Sigmoid colon (tissue), 7 donors: ENCODE measurements around the gene GCSAM. TPM values are rescaled to one million over a fixed set of nuclear protein-coding genes. Genes with fewer than 3 reads are reported as not detected.

ENCODE experiments used
- DNase-seq: peaks from one replicate; pipeline ENCODE4 v3.0.0-alpha.2; 2019
- H3K27ac ChIP-seq, 4 donors: fragments of 200-600 bp; sonication (generic); one replicate each; pipeline ENCODE4 v1.5.1; 2016 to 2019; ENCODE audit warnings: mild to moderate bottlenecking in 1 of 4
- H3K27me3 ChIP-seq, 3 donors: fragments of 200-600 bp; sonication (generic); one replicate each; pipeline ENCODE4 v1.5.1; 2019; ENCODE audit warnings: mild to moderate bottlenecking in 1 of 3
- H3K36me3 ChIP-seq, 4 donors: fragments of 200-600 bp; sonication (generic); one replicate each; pipeline ENCODE4 v1.5.1; 2016 to 2019
- H3K4me1 ChIP-seq, 4 donors: fragments of 200-600 bp; sonication (generic); one replicate each; pipeline ENCODE4 v1.5.1; 2017 to 2019
- H3K4me3 ChIP-seq, 4 donors: fragments of 200-600 bp; sonication (generic); one replicate each; pipeline ENCODE4 v1.5.1; 2017 to 2019; ENCODE audit warnings: mild to moderate bottlenecking in 2 of 4, moderate library complexity in 1 of 4
- H3K9me3 ChIP-seq, 4 donors: fragments of 200-600 bp in 3 of 4; sonication (generic) in 3 of 4; one replicate each; pipeline versions ENCODE4 v1.5.1 to v1.6.1; 2013 to 2019
- EP300 ChIP-seq, 4 donors: sonication (generic); formaldehyde crosslinking; IDR thresholded peaks; one replicate each; pipeline ENCODE4 v1.6.1; 2017; ENCODE audit warnings: antibody characterized with exemption in 4 of 4
- POLR2A ChIP-seq, 2 donors: fragments of 450-650 bp; IDR thresholded peaks; one replicate each; pipeline ENCODE4 v1.6.1; 2016; ENCODE audit warnings: antibody characterized with exemption in 2 of 2, mild to moderate bottlenecking in 2 of 2, moderate library complexity in 2 of 2
- POLR2AphosphoS5 ChIP-seq, 4 donors: sonication (generic); formaldehyde crosslinking; IDR thresholded peaks; one replicate each; pipeline ENCODE4 v1.6.1; 2017; ENCODE audit warnings: antibody characterized with exemption in 4 of 4
- WGBS, 2 donors: extraction: QIAGEN DNeasy Blood & Tissue Kit; methylation state at CpG; one replicate each; pipeline ENCODE4 v1.1.7; 2013; 5-methylcytosine and 5-hydroxymethylcytosine counted together
- intact Hi-C: fragments of 100-400 bp; cut with DNase I; formaldehyde crosslinking; loops from one replicate; pipeline ENCODE4 v1.15.1; 2023
- polyA plus RNA-seq, 3 donors: library from polyadenylated mRNA; stranded (reverse); fragments of 200-250 nt; gene quantifications; one replicate each; pipeline ENCODE4 v1.2.3, GENCODE V29; 2013
- total RNA-seq, 4 donors: library from RNA; depleted of rRNA; stranded (reverse); fragments of >200 nt; gene quantifications; one replicate each; pipeline ENCODE4 v1.1.0, GENCODE V29; 2016
- TF ChIP-seq, protein P1 (sequence below), 4 experiments: fragments of 450-650 bp in 3 of 4; fragments of 200-600 bp in 1 of 4; IDR thresholded peaks; one replicate each; pipeline ENCODE4 v1.5.1; 2016 to 2019; ENCODE audit warnings: antibody characterized with exemption in 4 of 4, mild to moderate bottlenecking in 3 of 4, moderate library complexity in 2 of 4
- donor health status: healthy with polysubstance abuse.
- donor health status: Bipolar disorder and iron deficiency.
- donor health status: healthy.

GCSAM gene, protein sequence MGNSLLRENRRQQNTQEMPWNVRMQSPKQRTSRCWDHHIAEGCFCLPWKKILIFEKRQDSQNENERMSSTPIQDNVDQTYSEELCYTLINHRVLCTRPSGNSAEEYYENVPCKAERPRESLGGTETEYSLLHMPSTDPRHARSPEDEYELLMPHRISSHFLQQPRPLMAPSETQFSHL
- total RNA-seq: not detected
- 1 to 10 TPM in 1 of 3 donors, under 1 TPM in 1, not detected in 1; 0.69 to 8.4 TPM for polyA plus RNA-seq

DNA sequence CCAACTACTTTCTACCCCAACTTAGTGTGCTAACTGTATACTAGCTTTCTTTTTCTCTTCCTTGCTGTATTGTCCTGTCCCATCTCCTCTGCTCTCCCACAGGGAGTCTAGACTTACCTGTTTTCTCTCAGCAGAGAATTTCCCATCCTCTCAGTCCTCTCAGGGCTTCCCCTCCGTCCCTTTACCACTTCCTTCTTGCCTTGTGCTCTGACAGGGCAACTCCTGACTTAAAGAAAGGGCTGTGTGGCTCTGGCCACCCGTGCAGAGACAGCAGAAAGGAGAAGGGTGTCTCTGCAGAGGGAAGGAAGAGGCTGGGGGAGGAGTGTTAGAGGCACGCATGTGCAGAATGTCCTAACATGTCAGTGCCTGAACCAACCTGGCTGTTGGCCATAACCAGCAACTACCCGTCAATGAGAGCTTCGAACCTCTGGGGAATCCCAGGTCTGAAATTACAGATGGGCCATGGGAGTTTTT, at the start of gene GCSAM:
Gene GCSAM, minus strand, starts transcription at position 274 of the 474 bp plus-strand sequence. Its CDS starts 128 bp downstream, at position 146.
- Histone ChIP-seq H3K4me3 (no peak within 1 kb of the TSS), H3K9me3 (no peaks in the 10 kb centered on the region), H3K4me1 (no peaks in the 10 kb centered on the region), H3K36me3 (no peaks in the 10 kb centered on the region), H3K27me3 (no peaks in the 10 kb centered on the region), H3K27ac (no peak within 1 kb of the TSS)
- intact Hi-C loops: no loop called here
- peak; percentile 70 for DNase-seq
- WGBS, 2 donors: 40 to 80% methylated on average over 5 of the region's 5 CpGs
- peak in 1 of 4 donors; percentile 18 for TF ChIP-seq POLR2AphosphoS5 (IDR thresholded peaks at IDR 0.05)
- TF ChIP-seq, protein P1, sequence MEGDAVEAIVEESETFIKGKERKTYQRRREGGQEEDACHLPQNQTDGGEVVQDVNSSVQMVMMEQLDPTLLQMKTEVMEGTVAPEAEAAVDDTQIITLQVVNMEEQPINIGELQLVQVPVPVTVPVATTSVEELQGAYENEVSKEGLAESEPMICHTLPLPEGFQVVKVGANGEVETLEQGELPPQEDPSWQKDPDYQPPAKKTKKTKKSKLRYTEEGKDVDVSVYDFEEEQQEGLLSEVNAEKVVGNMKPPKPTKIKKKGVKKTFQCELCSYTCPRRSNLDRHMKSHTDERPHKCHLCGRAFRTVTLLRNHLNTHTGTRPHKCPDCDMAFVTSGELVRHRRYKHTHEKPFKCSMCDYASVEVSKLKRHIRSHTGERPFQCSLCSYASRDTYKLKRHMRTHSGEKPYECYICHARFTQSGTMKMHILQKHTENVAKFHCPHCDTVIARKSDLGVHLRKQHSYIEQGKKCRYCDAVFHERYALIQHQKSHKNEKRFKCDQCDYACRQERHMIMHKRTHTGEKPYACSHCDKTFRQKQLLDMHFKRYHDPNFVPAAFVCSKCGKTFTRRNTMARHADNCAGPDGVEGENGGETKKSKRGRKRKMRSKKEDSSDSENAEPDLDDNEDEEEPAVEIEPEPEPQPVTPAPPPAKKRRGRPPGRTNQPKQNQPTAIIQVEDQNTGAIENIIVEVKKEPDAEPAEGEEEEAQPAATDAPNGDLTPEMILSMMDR (IDR thresholded peaks at IDR 0.05): no peak

DNA sequence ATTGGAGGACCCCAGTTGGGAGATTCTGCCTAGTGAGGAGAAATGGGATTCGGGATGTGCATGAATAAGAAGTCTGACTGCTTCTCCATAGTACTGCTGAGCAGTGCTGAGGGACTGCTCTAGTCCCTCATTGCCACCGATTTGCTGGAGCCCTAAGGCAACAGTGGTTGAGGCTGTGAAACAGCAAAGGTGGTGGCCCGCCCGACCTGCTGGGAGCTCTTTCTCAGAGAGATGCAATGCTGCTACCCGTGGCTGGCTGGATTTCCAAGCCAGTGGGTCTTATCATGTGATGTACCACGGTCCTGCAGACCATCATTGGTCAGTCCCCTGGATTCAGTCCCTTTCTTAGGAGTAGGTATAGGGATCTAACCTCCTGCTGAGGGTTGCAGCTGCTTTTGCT, 42.6 kb upstream of the GCSAM start:
- no peak overlapping the region for H3K4me3 ChIP-seq
- no peak overlapping the region for H3K27ac ChIP-seq
- DNase-seq: no peak
- no peaks in the 10 kb centered on the region for H3K36me3 ChIP-seq
- intact Hi-C loops: no loop called here
- 91 to 93% methylated on average over 6 of the region's 6 CpGs for WGBS, 2 donors
- no peaks in the 10 kb centered on the region for H3K9me3 ChIP-seq
- no peaks in the 10 kb centered on the region for H3K4me1 ChIP-seq
- no peaks in the 10 kb centered on the region for H3K27me3 ChIP-seq
- no peak for TF ChIP-seq EP300 (IDR thresholded peaks at IDR 0.05)
- TF ChIP-seq, protein P1 (IDR thresholded peaks at IDR 0.05): no peak

DNA sequence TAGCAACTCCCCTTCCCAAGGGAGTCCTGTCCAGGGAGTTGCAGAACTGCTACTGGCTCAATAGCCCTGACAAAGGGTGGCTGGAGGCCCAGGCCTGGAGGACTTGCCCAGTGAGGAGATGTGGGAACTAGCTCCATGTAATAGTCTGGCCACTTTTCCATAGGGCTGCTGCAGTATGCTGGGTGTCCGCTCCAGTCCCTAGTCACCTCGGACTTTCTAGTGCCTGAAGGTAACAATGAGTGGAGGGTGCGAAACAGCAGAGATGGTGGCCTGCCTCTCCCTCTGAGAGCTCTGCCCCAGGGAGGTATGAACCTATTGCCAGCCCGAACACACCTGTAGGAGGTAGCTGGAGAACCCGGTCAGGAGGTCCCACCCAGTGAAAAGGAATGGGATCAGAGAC, 42.0 kb upstream of the GCSAM start:
- Histone ChIP-seq H3K27ac (no peak overlapping the region), H3K4me3 (no peak overlapping the region), H3K4me1 (no peaks in the 10 kb centered on the region), H3K9me3 (no peaks in the 10 kb centered on the region), H3K27me3 (no peaks in the 10 kb centered on the region), H3K36me3 (no peaks in the 10 kb centered on the region)
- no peak for DNase-seq
- TF ChIP-seq POLR2A (IDR thresholded peaks at IDR 0.05) (no peak), EP300 (IDR thresholded peaks at IDR 0.05) (no peak)
- TF ChIP-seq, protein P1 (IDR thresholded peaks at IDR 0.05): no peak
- intact Hi-C loops: no loop called here
- 94 to 96% methylated on average over 5 of the region's 5 CpGs for WGBS, 2 donors

DNA sequence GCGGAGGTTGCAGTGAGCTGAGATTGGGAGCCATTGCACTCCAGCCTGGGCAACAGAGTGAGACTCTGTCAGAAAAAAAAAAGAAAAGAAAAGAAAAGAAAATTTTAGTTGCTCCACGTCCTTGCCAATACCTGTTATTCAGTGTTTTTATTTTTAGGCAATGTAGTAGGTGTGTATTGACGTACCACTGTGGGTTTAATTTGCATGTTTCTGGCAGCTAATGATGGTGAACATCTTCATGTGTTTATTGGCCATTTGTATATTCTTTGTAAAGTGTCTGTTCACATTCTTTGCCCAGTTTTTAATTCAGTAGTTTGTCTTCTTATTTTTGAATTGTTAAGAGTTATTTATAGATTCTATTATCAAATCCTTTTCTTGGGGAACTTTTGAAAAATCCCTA, 38.1 kb upstream of the GCSAM start:
- H3K4me3 ChIP-seq: no peak overlapping the region
- H3K27me3 ChIP-seq: no peaks in the 10 kb centered on the region
- H3K36me3 ChIP-seq: no peaks in the 10 kb centered on the region
- no peaks in the 10 kb centered on the region for H3K4me1 ChIP-seq
- no peaks in the 10 kb centered on the region for H3K9me3 ChIP-seq
- WGBS, 2 donors: 91 to 94% methylated on average over 3 of the region's 3 CpGs
- intact Hi-C loops: no loop called here
- no peak overlapping the region for H3K27ac ChIP-seq
- DNase-seq: no peak
- TF ChIP-seq, protein P1 (IDR thresholded peaks at IDR 0.05): no peak
- TF ChIP-seq EP300 (IDR thresholded peaks at IDR 0.05) (no peak), POLR2AphosphoS5 (IDR thresholded peaks at IDR 0.05) (no peak), POLR2A (IDR thresholded peaks at IDR 0.05) (no peak)

DNA sequence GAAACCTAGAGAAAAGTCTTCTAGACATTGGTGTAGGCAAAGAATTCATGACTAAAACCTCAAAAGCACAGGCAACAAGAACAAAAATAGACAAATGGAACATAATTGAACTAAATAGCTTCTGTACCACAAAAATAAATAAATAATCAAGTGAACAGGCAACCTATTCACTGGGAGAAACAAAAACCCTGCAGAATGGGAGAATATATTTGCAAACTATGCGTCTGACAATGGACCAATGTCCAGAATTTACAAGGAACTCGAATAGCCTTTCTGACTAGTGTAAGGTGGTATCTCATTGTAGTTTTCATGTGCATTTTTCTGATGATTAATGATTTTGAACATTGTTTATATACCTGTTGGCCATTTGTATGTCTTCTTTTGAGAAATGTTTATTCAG, 37.0 kb upstream of the GCSAM start:
- Histone ChIP-seq H3K4me1 (no peaks in the 10 kb centered on the region), H3K27me3 (no peaks in the 10 kb centered on the region), H3K9me3 (no peaks in the 10 kb centered on the region), H3K4me3 (no peak overlapping the region), H3K36me3 (no peaks in the 10 kb centered on the region), H3K27ac (no peak overlapping the region)
- no peak for TF ChIP-seq POLR2A (IDR thresholded peaks at IDR 0.05)
- no peak for TF ChIP-seq POLR2AphosphoS5 (IDR thresholded peaks at IDR 0.05)
- no peak for TF ChIP-seq EP300 (IDR thresholded peaks at IDR 0.05)
- TF ChIP-seq, protein P1 (IDR thresholded peaks at IDR 0.05): no peak
- DNase-seq: no peak
- 92% methylated on average over 2 of the region's 2 CpGs for WGBS, 2 donors
- intact Hi-C loops: no loop called here
